ENCODE data around the gene CCL7.

DNA sequence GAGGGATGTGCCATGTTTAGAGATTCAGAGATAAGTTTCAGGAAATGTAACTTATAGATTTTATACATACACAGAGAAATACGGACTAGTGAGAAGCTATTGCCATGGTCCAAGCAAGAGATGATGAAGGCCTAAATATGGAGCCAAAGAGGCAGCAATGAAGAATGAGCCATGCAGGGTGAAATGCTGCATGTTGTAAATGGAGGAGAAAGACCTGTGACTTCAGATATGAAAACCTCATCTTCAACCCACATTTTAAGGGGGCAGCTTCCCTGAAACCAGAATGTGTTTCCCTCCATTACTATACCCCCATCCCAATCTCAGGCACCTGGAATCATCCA lies 12.1 kb upstream of the CCL7 start:
- TF ChIP-seq, protein P1, sequence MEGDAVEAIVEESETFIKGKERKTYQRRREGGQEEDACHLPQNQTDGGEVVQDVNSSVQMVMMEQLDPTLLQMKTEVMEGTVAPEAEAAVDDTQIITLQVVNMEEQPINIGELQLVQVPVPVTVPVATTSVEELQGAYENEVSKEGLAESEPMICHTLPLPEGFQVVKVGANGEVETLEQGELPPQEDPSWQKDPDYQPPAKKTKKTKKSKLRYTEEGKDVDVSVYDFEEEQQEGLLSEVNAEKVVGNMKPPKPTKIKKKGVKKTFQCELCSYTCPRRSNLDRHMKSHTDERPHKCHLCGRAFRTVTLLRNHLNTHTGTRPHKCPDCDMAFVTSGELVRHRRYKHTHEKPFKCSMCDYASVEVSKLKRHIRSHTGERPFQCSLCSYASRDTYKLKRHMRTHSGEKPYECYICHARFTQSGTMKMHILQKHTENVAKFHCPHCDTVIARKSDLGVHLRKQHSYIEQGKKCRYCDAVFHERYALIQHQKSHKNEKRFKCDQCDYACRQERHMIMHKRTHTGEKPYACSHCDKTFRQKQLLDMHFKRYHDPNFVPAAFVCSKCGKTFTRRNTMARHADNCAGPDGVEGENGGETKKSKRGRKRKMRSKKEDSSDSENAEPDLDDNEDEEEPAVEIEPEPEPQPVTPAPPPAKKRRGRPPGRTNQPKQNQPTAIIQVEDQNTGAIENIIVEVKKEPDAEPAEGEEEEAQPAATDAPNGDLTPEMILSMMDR (IDR thresholded peaks at IDR 0.05), result no peak
- TF ChIP-seq POLR2AphosphoS5 (IDR thresholded peaks at IDR 0.05) (no peak), POLR2A (IDR thresholded peaks at IDR 0.05) (no peak)

All from suprapubic skin (tissue), 4 donors.